ENCODE data around the gene ENSA.

Gene ENSA

GRCh38 chr1:150621497-150622302, 7.7 kb downstream of the ENSA start:
- no peak overlapping the region for H3K4me3 ChIP-seq (ENCODE audit: low read length in 2 of 2)
- H3K9ac ChIP-seq (ENCODE audit: low read length in 2 of 2): peak overlapping the region; percentile 18 to 29
- H3K27me3 ChIP-seq (ENCODE audit: control insufficient read depth in 1 of 2, insufficient read depth in 2 of 2, low read length in 2 of 2): no peaks in the 10 kb centered on the region
- H3K4me1 ChIP-seq (ENCODE audit: control insufficient read depth, insufficient read depth, low read length): peaks cover 17% of the 10 kb centered on the region
- no peaks in the 10 kb centered on the region for H3K9me3 ChIP-seq (ENCODE audit: control insufficient read depth in 2 of 2, low read length in 2 of 2)
- H3K27ac ChIP-seq (ENCODE audit: low read length): peak overlapping the region; percentile 61
- H3K36me3 ChIP-seq (ENCODE audit: control insufficient read depth in 2 of 2, insufficient read depth in 2 of 2, low read length in 2 of 2): peaks cover 38 to 44% of the 10 kb centered on the region in 2 donors

- H3K27me3 ChIP-seq (ENCODE audit: control insufficient read depth in 1 of 2, insufficient read depth in 2 of 2, low read length in 2 of 2): no peaks in the 10 kb centered on the region
- no peak overlapping the region for H3K9ac ChIP-seq (ENCODE audit: low read length in 2 of 2)
- H3K27ac ChIP-seq (ENCODE audit: low read length): peak overlapping the region; percentile 61
- H3K4me3 ChIP-seq (ENCODE audit: low read length in 2 of 2): no peak overlapping the region
- peaks cover 34 to 40% of the 10 kb centered on the region in 2 donors for H3K36me3 ChIP-seq (ENCODE audit: control insufficient read depth in 2 of 2, insufficient read depth in 2 of 2, low read length in 2 of 2)
- H3K9me3 ChIP-seq (ENCODE audit: control insufficient read depth in 2 of 2, low read length in 2 of 2): no peaks in the 10 kb centered on the region
- peaks cover 17% of the 10 kb centered on the region for H3K4me1 ChIP-seq (ENCODE audit: control insufficient read depth, insufficient read depth, low read length)
Measured at GRCh38 chr1:150620919-150621318, 8.5 kb downstream of the ENSA start.

DNA sequence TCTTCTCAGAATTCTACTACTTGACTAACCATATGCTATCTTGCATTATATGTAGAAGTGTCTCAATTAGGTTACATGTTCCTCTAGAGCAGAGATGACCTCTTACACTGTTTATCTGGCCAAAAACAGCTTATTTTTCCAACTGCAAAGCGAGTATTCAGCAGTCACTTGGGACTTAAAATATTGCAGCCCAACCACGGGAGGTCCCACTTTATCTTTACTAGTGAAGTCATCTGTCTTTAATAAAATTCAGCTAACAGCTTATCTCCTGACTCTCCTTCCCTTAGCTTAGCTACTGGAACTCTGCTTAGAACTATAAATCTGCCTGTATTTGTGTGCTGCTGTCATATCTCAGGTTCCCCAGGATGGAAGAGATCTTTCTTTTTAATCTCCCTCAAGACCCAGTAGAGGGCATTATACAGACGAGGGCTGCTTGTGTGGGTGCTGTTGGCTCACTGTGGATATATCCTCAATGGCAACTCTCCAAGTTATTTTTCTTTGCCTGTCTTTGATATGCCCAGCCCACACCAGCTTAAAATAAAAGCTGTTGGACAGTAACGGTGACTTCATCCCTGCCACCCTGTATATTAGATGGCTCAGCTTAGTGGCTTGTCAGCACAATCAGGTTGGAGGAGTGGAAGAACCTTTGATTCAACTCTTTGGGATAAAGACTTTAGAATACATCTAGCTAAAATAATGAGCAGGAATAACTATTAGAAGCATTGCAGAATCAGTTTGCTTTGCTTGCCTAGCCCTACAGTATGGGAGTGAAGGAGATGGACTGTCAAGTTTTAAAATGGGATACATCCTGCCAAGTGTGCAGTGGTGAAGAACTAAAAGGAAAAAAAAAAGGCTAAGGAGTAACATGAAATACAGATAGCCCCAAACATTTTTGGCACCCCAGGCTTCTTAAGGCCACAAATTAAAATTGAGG, 9.6 kb downstream of the ENSA start:
- peaks cover 29 to 30% of the 10 kb centered on the region in 2 donors for H3K36me3 ChIP-seq (ENCODE audit: control insufficient read depth in 2 of 2, insufficient read depth in 2 of 2, low read length in 2 of 2)
- H3K9ac ChIP-seq (ENCODE audit: low read length in 2 of 2): peak overlapping the region in 1 of 2 donors; percentile 40

DNA sequence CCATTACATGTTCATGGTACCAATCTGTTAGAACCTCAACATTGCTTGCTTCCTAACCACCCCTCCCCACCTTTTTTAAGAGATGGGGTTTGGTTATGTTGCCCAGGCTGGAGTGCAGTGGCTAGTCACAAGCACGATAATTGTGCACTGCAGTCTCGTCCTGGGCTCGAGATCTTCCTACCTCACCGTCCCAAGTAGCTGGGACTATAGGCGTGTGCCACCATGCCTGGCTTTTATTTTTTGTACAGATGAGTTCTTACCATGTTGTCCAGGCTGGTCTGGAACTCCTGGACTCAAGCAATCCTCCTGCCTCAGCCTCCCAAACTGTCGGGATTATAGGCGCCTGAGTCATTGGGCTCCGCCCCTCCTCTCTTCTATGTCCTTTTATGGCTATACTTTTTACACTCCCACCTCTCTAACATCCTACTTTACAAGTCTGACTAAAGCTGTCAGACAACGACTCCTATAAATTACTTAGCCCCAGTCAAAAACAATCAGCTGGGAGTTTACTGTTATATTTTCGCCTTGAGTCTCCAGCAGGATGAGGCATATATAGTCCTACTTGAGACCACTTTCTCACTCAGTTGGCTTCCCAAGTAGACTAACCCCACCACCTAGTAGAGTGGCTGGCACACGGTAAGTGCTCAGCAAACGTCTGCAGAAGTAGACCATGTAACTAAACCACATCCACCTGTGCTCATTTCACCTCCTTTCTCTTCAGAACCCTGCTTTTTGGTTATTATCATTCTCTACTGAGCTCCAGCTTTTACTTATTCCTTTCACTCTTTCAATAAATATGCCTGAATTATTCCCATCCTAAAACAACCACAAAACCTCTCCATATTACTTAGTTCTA, 13.8 kb downstream of the ENSA start:
- H3K9ac ChIP-seq (ENCODE audit: low read length in 2 of 2): no peak overlapping the region
- H3K4me3 ChIP-seq (ENCODE audit: low read length in 2 of 2): no peak overlapping the region
- no peaks in the 10 kb centered on the region for H3K27me3 ChIP-seq (ENCODE audit: control insufficient read depth in 1 of 2, insufficient read depth in 2 of 2, low read length in 2 of 2)
- H3K27ac ChIP-seq (ENCODE audit: low read length): no peak overlapping the region
- H3K9me3 ChIP-seq (ENCODE audit: control insufficient read depth in 2 of 2, low read length in 2 of 2): no peaks in the 10 kb centered on the region
- peaks cover 7 to 8% of the 10 kb centered on the region in 2 donors for H3K36me3 ChIP-seq (ENCODE audit: control insufficient read depth in 2 of 2, insufficient read depth in 2 of 2, low read length in 2 of 2)
- H3K4me1 ChIP-seq (ENCODE audit: control insufficient read depth, insufficient read depth, low read length): peaks cover 21% of the 10 kb centered on the region

More for the DNA sequence above, 9.6 kb downstream of the ENSA start:
- no peaks in the 10 kb centered on the region for H3K9me3 ChIP-seq (ENCODE audit: control insufficient read depth in 2 of 2, low read length in 2 of 2)
- no peaks in the 10 kb centered on the region for H3K27me3 ChIP-seq (ENCODE audit: control insufficient read depth in 1 of 2, insufficient read depth in 2 of 2, low read length in 2 of 2)
- peak overlapping the region; percentile 61 for H3K27ac ChIP-seq (ENCODE audit: low read length)
- H3K4me1 ChIP-seq (ENCODE audit: control insufficient read depth, insufficient read depth, low read length): peaks cover 17% of the 10 kb centered on the region
- peak overlapping the region; percentile 9 to 36 for H3K4me3 ChIP-seq (ENCODE audit: low read length in 2 of 2)

DNA sequence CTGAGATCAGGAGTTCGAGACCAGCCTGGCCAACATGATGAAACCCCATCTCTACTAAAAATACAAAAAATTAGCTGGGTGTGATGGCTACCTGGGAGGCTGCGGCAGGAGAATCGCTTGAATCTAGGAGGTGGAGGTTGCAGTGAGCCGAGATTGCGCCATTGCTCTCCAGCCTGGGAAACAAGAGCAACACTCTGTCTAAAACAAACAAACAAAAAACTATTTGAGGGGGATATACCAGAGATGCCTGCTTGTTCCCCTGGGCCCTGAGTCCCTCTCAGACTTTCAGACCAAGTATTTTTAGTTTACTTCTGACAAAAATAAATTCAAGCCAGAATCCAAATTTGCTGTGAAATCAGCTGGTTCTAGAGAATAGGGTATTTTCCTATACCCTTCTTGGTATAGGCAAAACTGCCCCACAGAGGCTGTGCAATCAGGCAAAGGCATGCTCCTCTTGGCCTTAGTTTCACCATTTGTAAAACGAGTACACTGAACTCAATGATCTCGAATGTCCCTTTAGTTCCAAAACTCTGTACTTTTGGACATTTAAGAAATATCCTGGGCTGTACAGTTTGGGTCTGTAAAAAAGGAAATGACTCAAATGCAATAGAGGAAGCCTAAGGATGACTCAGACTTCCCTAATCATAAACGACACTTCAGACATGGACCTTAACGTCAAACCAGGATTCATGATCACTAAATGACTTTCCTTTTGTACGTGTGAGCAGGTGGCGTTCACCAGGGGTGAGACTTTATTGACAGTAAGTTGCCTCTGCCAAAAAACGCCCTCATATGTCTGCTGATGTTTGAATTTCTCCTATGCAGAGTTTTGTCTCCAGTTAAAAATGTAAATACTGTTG, 16.1 kb downstream of the ENSA start:
- Histone ChIP-seq H3K4me3 (ENCODE audit: low read length in 2 of 2) (no peak overlapping the region), H3K36me3 (ENCODE audit: control insufficient read depth in 2 of 2, insufficient read depth in 2 of 2, low read length in 2 of 2) (peaks cover 2% of the 10 kb centered on the region in 2 donors), H3K4me1 (ENCODE audit: control insufficient read depth, insufficient read depth, low read length) (peaks cover 14% of the 10 kb centered on the region), H3K9me3 (ENCODE audit: control insufficient read depth in 2 of 2, low read length in 2 of 2) (no peaks in the 10 kb centered on the region), H3K27ac (ENCODE audit: low read length) (peak overlapping the region; percentile 32), H3K27me3 (ENCODE audit: control insufficient read depth in 1 of 2, insufficient read depth in 2 of 2, low read length in 2 of 2) (no peaks in the 10 kb centered on the region), H3K9ac (ENCODE audit: low read length in 2 of 2) (peak overlapping the region in 1 of 2 donors; percentile 23)

DNA sequence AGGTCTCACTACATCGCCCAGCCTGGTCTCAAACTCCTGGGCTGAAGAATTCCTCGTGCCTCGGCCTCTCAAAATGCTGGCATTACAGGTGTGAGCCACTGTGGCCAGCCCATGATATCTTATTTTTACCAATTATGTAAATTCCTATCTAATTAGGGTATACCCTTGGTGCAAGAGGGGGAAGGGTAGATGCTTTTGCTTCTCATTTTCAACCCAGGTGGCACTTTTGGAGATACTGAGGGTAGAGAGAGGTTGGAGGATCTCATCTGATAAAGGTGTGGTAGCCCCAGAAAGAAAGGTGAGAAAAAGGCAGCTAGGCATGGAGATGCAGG, 17.4 kb downstream of the ENSA start:
- Histone ChIP-seq H3K27ac (ENCODE audit: low read length) (peak overlapping the region; percentile 84), H3K27me3 (ENCODE audit: control insufficient read depth in 1 of 2, insufficient read depth in 2 of 2, low read length in 2 of 2) (no peaks in the 10 kb centered on the region), H3K9me3 (ENCODE audit: control insufficient read depth in 2 of 2, low read length in 2 of 2) (no peaks in the 10 kb centered on the region), H3K4me3 (ENCODE audit: low read length in 2 of 2) (no peak overlapping the region), H3K4me1 (ENCODE audit: control insufficient read depth, insufficient read depth, low read length) (peaks cover 14% of the 10 kb centered on the region), H3K36me3 (ENCODE audit: control insufficient read depth in 2 of 2, insufficient read depth in 2 of 2, low read length in 2 of 2) (peaks cover 2% of the 10 kb centered on the region in 2 donors), H3K9ac (ENCODE audit: low read length in 2 of 2) (peak overlapping the region in 1 of 2 donors; percentile 44)

DNA sequence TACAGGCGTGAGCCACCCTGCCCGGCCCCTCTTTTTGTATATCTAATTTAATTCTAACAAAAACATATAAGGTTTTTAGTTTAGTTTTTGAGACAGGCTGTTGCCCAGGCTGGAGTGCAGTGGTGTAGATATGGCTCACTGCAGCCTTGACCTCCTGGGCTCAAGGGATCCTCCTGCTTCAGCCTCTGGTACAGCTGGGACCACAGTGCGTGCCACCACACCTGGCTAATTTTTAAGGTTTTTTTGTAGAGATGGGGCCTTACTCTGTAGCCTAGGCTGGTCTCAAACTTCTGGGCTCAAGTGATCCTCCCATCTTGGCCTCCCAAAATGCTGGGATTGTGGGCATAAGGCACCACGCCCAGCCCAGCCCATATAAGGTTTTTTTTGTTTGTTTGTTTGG, 18.8 kb downstream of the ENSA start:
- peaks cover 14% of the 10 kb centered on the region for H3K4me1 ChIP-seq (ENCODE audit: control insufficient read depth, insufficient read depth, low read length)
- H3K36me3 ChIP-seq (ENCODE audit: control insufficient read depth in 2 of 2, insufficient read depth in 2 of 2, low read length in 2 of 2): peaks cover 2% of the 10 kb centered on the region in 2 donors
- H3K27ac ChIP-seq (ENCODE audit: low read length): peak overlapping the region; percentile 84
- H3K4me3 ChIP-seq (ENCODE audit: low read length in 2 of 2): no peak overlapping the region
- H3K9me3 ChIP-seq (ENCODE audit: control insufficient read depth in 2 of 2, low read length in 2 of 2): no peaks in the 10 kb centered on the region
- no peak overlapping the region for H3K9ac ChIP-seq (ENCODE audit: low read length in 2 of 2)
- no peaks in the 10 kb centered on the region for H3K27me3 ChIP-seq (ENCODE audit: control insufficient read depth in 1 of 2, insufficient read depth in 2 of 2, low read length in 2 of 2)

GRCh38 chr1:150609732-150610131, 19.7 kb downstream of the ENSA start:
- Histone ChIP-seq H3K9me3 (ENCODE audit: control insufficient read depth in 2 of 2, low read length in 2 of 2) (no peaks in the 10 kb centered on the region), H3K4me1 (ENCODE audit: control insufficient read depth, insufficient read depth, low read length) (peaks cover 14% of the 10 kb centered on the region), H3K4me3 (ENCODE audit: low read length in 2 of 2) (peak overlapping the region in 1 of 2 donors; percentile 40), H3K27ac (ENCODE audit: low read length) (peak overlapping the region; percentile 84), H3K36me3 (ENCODE audit: control insufficient read depth in 2 of 2, insufficient read depth in 2 of 2, low read length in 2 of 2) (peaks cover 0 to 2% of the 10 kb centered on the region in 2 donors), H3K9ac (ENCODE audit: low read length in 2 of 2) (peak overlapping the region; percentile 45 to 55), H3K27me3 (ENCODE audit: control insufficient read depth in 1 of 2, insufficient read depth in 2 of 2, low read length in 2 of 2) (no peaks in the 10 kb centered on the region)

DNA sequence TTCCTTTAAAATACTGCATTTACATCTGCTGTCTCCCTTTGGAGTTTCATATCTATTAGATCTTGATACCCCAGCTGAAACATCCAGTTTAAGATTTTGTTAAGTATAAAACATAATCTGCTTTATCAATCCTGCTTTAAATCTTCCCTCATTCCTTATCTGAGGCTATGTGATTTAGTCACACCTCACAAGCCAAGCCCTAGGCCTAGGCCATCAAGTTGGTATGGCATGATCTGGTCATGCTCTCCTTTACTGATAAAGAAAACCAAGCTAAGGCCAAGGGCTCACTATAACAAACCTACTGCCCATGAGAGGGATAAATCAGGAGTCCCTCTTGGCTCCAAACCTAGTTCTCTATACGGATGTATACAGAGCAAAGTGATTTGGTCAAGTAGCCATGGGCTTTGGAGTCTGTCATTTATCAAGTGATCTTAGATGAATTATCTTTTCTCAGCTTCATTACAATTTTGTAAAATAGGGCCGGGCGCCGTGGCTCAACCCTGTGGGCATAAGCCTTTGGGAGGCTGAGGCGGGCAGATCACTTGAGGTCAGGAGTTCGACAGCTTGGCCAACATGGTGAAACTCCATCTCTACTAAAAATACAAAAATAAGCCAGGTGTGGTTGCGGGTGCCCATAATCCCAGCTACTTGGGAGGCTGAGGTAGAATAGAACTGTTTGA, 22.8 kb downstream of the ENSA start:
- H3K4me3 ChIP-seq (ENCODE audit: low read length in 2 of 2): no peak overlapping the region
- H3K9ac ChIP-seq (ENCODE audit: low read length in 2 of 2): no peak overlapping the region
- H3K36me3 ChIP-seq (ENCODE audit: control insufficient read depth in 2 of 2, insufficient read depth in 2 of 2, low read length in 2 of 2): no peaks in the 10 kb centered on the region
- H3K27ac ChIP-seq (ENCODE audit: low read length): no peak overlapping the region
- H3K4me1 ChIP-seq (ENCODE audit: control insufficient read depth, insufficient read depth, low read length): peaks cover 16% of the 10 kb centered on the region
- no peaks in the 10 kb centered on the region for H3K27me3 ChIP-seq (ENCODE audit: control insufficient read depth in 1 of 2, insufficient read depth in 2 of 2, low read length in 2 of 2)
- H3K9me3 ChIP-seq (ENCODE audit: control insufficient read depth in 2 of 2, low read length in 2 of 2): no peaks in the 10 kb centered on the region
